Progenitor cell of endocrine pancreas (in vitro differentiated cells): ENCODE measurements around the gene ACAP3. TPM values are rescaled to one million over a fixed set of nuclear protein-coding genes. Genes with fewer than 3 reads are reported as not detected.
"Not testable (repeated sequence)": the region's sequence is repeated elsewhere in the genome, so short reads cannot be mapped to it uniquely, and the experiment has no call there.

ENCODE experiments used
- DNase-seq: peaks from one replicate; pipeline ENCODE4 v3.0.0; 2021; ENCODE audit warnings: low spot score; ENCODE audit not compliant: unreplicated experiment
- H3K27ac Mint-ChIP-seq: 2 replicates; pipeline ENCODE4 v1.8.0; 2021; ENCODE audit warnings: mild to moderate bottlenecking, moderate library complexity, mixed read lengths
- H3K27me3 Mint-ChIP-seq: 2 replicates; pipeline ENCODE4 v1.8.0; 2021; ENCODE audit warnings: mixed read lengths
- H3K36me3 Mint-ChIP-seq: 2 replicates; pipeline ENCODE4 v1.8.0; 2022; ENCODE audit warnings: mixed read lengths; ENCODE audit not compliant: insufficient read depth
- H3K4me1 Mint-ChIP-seq: 2 replicates; pipeline ENCODE4 v1.8.0; 2021; ENCODE audit warnings: low read depth, mixed read lengths
- H3K4me3 Mint-ChIP-seq: 2 replicates; pipeline ENCODE4 v1.8.0; 2021; ENCODE audit warnings: low read depth, mild to moderate bottlenecking, moderate library complexity, mixed read lengths
- H3K9me3 Mint-ChIP-seq: 2 replicates; pipeline ENCODE4 v1.8.0; 2021; ENCODE audit warnings: low read depth, mixed read lengths
- CTCF ChIP-seq: fragments of 200-600 bp; sonication (generic); IDR thresholded peaks from one replicate; pipeline ENCODE4 v1.5.0; 2021; ENCODE audit warnings: antibody characterized with exemption, mild to moderate bottlenecking; ENCODE audit not compliant: unreplicated experiment
- total RNA-seq: library from RNA; stranded (reverse); gene quantifications from 2 replicates; pipeline ENCODE4 v1.2.1, GENCODE V29; 2021

The ACAP3 gene
- total RNA-seq, 1 donor from 2014 or later, result 111 TPM

GRCh38 chr1:1250786-1251284, 56.9 kb downstream of the ACAP3 start:
- no peak for DNase-seq
- H3K4me1 Mint-ChIP-seq, result no peaks in the 10 kb centered on the region
- no peak overlapping the region for H3K27ac Mint-ChIP-seq
- no peaks in the 10 kb centered on the region for H3K9me3 Mint-ChIP-seq
- H3K27me3 Mint-ChIP-seq, result peaks cover 3% of the 10 kb centered on the region
- no peak for TF ChIP-seq CTCF
- no peak overlapping the region for H3K4me3 Mint-ChIP-seq
- peaks cover 10% of the 10 kb centered on the region for H3K36me3 Mint-ChIP-seq

- DNase-seq, H3K4me3 Mint-ChIP-seq, H3K4me1 Mint-ChIP-seq, H3K9me3 Mint-ChIP-seq, H3K36me3 Mint-ChIP-seq, H3K27me3 Mint-ChIP-seq: not testable (repeated sequence)
- peak overlapping the region; percentile 37 for H3K27ac Mint-ChIP-seq
Measured at GRCh38 chr1:1248009-1248913, 59.5 kb downstream of the ACAP3 start.

GRCh38 chr1:1247341-1247913, 60.3 kb downstream of the ACAP3 start:
- Mint-ChIP-seq H3K36me3 (no peaks in the 10 kb centered on the region), H3K27me3 (peaks cover 3% of the 10 kb centered on the region), H3K4me3 (no peak overlapping the region), H3K27ac (no peak overlapping the region), H3K4me1 (no peaks in the 10 kb centered on the region), H3K9me3 (no peaks in the 10 kb centered on the region)
- DNase-seq, result no peak
- no peak for TF ChIP-seq CTCF

- Mint-ChIP-seq H3K4me3 (no peak within 1 kb of the TSS), H3K27me3 (peaks cover 3% of the 10 kb centered on the region), H3K36me3 (no peaks in the 10 kb centered on the region), H3K9me3 (no peaks in the 10 kb centered on the region), H3K4me1 (no peaks in the 10 kb centered on the region), H3K27ac (no peak within 1 kb of the TSS)
- no peak for DNase-seq
- TF ChIP-seq CTCF, result no peak
Measured at GRCh38 chr1:1246577-1247340, 61.0 kb downstream of the ACAP3 start, which contains the start of gene C1QTNF12. Gene C1QTNF12 (minus strand): TSS chr1:1246722. CDS start chr1:1246690, 32 bp downstream.

GRCh38 chr1:1245817-1246576, 61.7 kb downstream of the ACAP3 start:
- Mint-ChIP-seq H3K27ac (no peak overlapping the region), H3K4me1 (no peaks in the 10 kb centered on the region), H3K9me3 (no peaks in the 10 kb centered on the region), H3K27me3 (peaks cover 3% of the 10 kb centered on the region), H3K36me3 (no peaks in the 10 kb centered on the region), H3K4me3 (no peak overlapping the region)
- TF ChIP-seq CTCF, result no peak
- DNase-seq, result no peak
